A673 (cell line): ENCODE data around the gene GPR153. TPM values are rescaled to one million over a fixed set of nuclear protein-coding genes. Genes with fewer than 3 reads are reported as not detected.

Experiments
- BruUV-seq: library from RNA; stranded (reverse); fragments of 400-500 nt; replicated peaks from 2 replicates; lab custom pipeline; 2021; lab: Mats Ljungman, UMichigan
- CTCF ChIA-PET: fragments of 300-600 bp; sonication (Branson Sonifier 250); formaldehyde crosslinking; loops from one replicate; lab custom pipeline; 2022; ENCODE audit warnings: antibody characterized with exemption; lab: Charles Lee
- POLR2A ChIA-PET: fragments of 300-600 bp; sonication (Branson Sonifier 250); formaldehyde crosslinking; loops from one replicate; lab custom pipeline; 2022; ENCODE audit warnings: antibody characterized with exemption; ENCODE audit not compliant: low non-redundant PET; lab: Charles Lee
- DNase-seq: peaks from one replicate; pipeline ENCODE4 v3.0.0-alpha.2; 2015; ENCODE audit warnings: low spot score
- H3K27ac ChIP-seq: fragments of 200-600 bp; sonication (generic); 2 replicates; pipeline ENCODE4 v1.5.1; 2016; ENCODE audit warnings: mixed run types, low read depth, mild to moderate bottlenecking, mixed read lengths, antibody characterized with exemption, low read length; ENCODE audit not compliant: poor library complexity, severe bottlenecking
- H3K27me3 ChIP-seq: fragments of 200-600 bp; sonication (generic); replicated peaks from 2 replicates; pipeline ENCODE4 v1.6.1; 2017; ENCODE audit warnings: mixed run types, low read depth, mild to moderate bottlenecking, mixed read lengths, antibody characterized with exemption, low read length; ENCODE audit not compliant: insufficient read depth, poor library complexity
- H3K36me3 ChIP-seq: fragments of 200-600 bp; sonication (generic); 2 replicates; pipeline ENCODE4 v1.6.1; 2016; ENCODE audit warnings: mixed run types, mild to moderate bottlenecking, mixed read lengths, antibody characterized with exemption, low read length; ENCODE audit not compliant: insufficient read depth, poor library complexity, severe bottlenecking
- H3K4me1 ChIP-seq: fragments of 200-600 bp; sonication (generic); 2 replicates; pipeline ENCODE4 v1.6.1; 2017; ENCODE audit warnings: mixed run types, mild to moderate bottlenecking, mixed read lengths, antibody characterized with exemption, low read length; ENCODE audit not compliant: insufficient read depth, poor library complexity, severe bottlenecking
- H3K4me3 ChIP-seq: fragments of 200-600 bp; sonication (generic); 2 replicates; pipeline ENCODE4 v1.5.1; 2016; ENCODE audit warnings: low read depth, mixed run types, mild to moderate bottlenecking, mixed read lengths, low read length; ENCODE audit not compliant: poor library complexity, severe bottlenecking
- H3K9me3 ChIP-seq: fragments of 200-600 bp; sonication (generic); 2 replicates; pipeline ENCODE4 v1.6.1; 2016; ENCODE audit warnings: mixed run types, low read depth, mild to moderate bottlenecking, mixed read lengths, antibody characterized with exemption, low read length; ENCODE audit not compliant: poor library complexity, severe bottlenecking
- EZH2 ChIP-seq: fragments of 200-600 bp; sonication (generic); IDR thresholded peaks from 2 replicates; pipeline ENCODE4 v1.6.1; 2017; ENCODE audit warnings: borderline replicate concordance, low read depth, mild to moderate bottlenecking, mixed read lengths, antibody characterized with exemption, low read length; ENCODE audit not compliant: poor library complexity, severe bottlenecking
- intact Hi-C: fragments of 100-400 bp; cut with micrococcal nuclease; formaldehyde crosslinking; loops from one replicate; pipeline ENCODE4 v1.10.0; 2022; ENCODE audit not compliant: unreplicated experiment
- total RNA-seq: library from RNA; stranded (reverse); gene quantifications from 2 replicates; pipeline ENCODE4 v1.2.3, GENCODE V29; 2021
- TF ChIP-seq, protein P1 (sequence below): fragments of 300-800, 200-600 bp; sonication (generic); conservative IDR thresholded peaks from 2 replicates; pipeline ENCODE4 v1.5.1; 2017; ENCODE audit warnings: low read depth, mild to moderate bottlenecking, antibody characterized with exemption, low read length, moderate library complexity, mixed read lengths

GPR153 gene
- total RNA-seq, 1 experiment from 2014 or later: 8.4 TPM

- no peaks in the 10 kb centered on the region for H3K36me3 ChIP-seq
- intact Hi-C loops: no loop called here
- BruUV-seq: no TSS peak
- no peak for DNase-seq
- POLR2A ChIA-PET: no interaction called here
- no peak for TF ChIP-seq EZH2
- TF ChIP-seq, protein P1, sequence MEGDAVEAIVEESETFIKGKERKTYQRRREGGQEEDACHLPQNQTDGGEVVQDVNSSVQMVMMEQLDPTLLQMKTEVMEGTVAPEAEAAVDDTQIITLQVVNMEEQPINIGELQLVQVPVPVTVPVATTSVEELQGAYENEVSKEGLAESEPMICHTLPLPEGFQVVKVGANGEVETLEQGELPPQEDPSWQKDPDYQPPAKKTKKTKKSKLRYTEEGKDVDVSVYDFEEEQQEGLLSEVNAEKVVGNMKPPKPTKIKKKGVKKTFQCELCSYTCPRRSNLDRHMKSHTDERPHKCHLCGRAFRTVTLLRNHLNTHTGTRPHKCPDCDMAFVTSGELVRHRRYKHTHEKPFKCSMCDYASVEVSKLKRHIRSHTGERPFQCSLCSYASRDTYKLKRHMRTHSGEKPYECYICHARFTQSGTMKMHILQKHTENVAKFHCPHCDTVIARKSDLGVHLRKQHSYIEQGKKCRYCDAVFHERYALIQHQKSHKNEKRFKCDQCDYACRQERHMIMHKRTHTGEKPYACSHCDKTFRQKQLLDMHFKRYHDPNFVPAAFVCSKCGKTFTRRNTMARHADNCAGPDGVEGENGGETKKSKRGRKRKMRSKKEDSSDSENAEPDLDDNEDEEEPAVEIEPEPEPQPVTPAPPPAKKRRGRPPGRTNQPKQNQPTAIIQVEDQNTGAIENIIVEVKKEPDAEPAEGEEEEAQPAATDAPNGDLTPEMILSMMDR: no peak
- H3K4me3 ChIP-seq: no peak overlapping the region
- H3K4me1 ChIP-seq: peaks cover 19% of the 10 kb centered on the region
- no peaks in the 10 kb centered on the region for H3K27me3 ChIP-seq
- CTCF ChIA-PET: interaction anchor here (0.6 kb wide), 1 partner anchor 227 kb away, joined by 8 read pairs; no protein-coding TSS in a partner anchor
- no peaks in the 10 kb centered on the region for H3K9me3 ChIP-seq
- no peak overlapping the region for H3K27ac ChIP-seq
These were observed 50.1 kb downstream of the GPR153 start for GRCh38 chr1:6210591-6211355.

GRCh38 chr1:6209661-6210580, 51.0 kb downstream of the GPR153 start:
- intact Hi-C loops: no loop called here
- Histone ChIP-seq H3K36me3 (no peaks in the 10 kb centered on the region), H3K9me3 (no peaks in the 10 kb centered on the region), H3K27me3 (no peaks in the 10 kb centered on the region), H3K27ac (no peak overlapping the region), H3K4me1 (peaks cover 21% of the 10 kb centered on the region), H3K4me3 (peak overlapping the region; percentile 45)
- BruUV-seq: no TSS peak
- peak; percentile 48 for DNase-seq
- ChIA-PET CTCF (interaction anchor here (0.6 kb wide), 1 partner anchor 227 kb away, joined by 8 read pairs; no protein-coding TSS in a partner anchor), POLR2A (no interaction called here)
- TF ChIP-seq EZH2: no peak
- TF ChIP-seq, protein P1: 0 out of 2 replicates have a peak, but pooled peaks have one; percentile 12
